SK-N-DZ (cell line): ENCODE results near the gene SEMA3F.

Experiments used
- DNase-seq: peaks from one replicate; pipeline ENCODE4 v3.0.0-alpha.2; 2015; ENCODE audit warnings: low spot score

SEMA3F gene

DNA sequence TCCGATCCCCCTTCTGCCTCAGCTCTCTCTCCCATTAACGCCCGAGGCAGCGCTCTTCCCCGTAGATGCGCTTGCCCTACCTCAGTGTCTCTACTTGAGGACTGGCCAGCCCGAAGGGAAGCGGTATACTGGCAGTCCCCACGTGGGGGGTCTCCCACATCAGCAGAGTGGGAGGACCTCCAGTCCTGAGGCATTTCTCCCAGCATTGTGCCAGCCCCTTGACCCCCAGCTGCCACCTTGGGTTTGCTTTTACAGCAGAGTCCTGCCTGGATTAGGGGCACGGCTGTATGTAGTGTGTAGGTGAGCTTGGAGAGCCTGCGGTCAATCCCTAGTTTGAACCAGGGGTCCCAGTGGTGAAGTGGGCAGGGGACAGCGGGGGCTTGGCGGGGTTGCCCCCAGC lies 767 bp downstream of the SEMA3F start:
- DNase-seq: peak; percentile 29

DNA sequence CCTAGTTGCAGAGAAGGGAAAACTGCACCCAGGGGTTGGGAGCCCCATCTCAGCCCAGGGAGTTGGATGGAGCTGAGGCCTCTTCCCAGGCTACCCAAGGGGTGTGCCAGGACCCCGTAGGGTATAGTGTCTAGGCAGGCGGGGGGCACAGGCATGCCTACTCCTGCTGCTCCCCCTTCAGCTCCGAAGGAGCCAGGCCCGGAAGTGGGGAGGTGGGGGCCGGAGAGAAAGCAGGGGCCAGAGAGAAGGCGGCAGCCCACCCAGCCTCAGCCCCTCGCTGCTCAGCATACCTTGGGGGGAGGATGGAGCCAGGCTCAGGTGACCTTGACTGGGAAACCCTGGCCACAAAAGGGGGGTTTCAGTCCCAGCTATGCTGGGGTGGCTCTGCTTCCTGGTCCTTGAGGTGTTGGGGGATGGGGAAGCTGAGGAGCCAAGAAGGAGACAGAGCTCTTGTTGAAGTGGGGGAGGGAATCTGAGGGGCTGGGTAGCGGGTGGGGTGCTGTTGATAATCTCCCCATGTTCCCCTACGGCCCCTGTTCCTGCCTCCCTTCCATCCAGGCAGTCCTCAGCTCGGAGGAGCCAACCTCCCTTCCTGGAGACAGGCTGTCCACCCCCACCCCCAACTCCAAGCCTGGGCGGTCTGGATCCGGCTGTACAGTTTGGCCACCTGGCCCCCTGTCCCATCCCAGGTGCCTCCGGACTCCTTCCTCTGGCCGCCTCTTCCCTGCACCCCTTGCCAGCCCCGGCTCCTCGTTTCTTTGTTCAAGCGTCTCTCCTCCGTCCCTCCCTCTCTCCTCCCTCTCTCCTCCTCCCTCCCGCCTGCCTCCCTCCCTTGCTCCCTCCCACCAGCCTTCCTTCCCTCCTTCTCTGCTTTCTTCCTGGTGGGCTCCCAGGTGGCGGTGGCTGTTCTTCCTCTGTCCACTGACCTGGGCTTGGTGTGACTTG lies 1.7 kb downstream of the SEMA3F start:
- peak; percentile 23 for DNase-seq

DNA sequence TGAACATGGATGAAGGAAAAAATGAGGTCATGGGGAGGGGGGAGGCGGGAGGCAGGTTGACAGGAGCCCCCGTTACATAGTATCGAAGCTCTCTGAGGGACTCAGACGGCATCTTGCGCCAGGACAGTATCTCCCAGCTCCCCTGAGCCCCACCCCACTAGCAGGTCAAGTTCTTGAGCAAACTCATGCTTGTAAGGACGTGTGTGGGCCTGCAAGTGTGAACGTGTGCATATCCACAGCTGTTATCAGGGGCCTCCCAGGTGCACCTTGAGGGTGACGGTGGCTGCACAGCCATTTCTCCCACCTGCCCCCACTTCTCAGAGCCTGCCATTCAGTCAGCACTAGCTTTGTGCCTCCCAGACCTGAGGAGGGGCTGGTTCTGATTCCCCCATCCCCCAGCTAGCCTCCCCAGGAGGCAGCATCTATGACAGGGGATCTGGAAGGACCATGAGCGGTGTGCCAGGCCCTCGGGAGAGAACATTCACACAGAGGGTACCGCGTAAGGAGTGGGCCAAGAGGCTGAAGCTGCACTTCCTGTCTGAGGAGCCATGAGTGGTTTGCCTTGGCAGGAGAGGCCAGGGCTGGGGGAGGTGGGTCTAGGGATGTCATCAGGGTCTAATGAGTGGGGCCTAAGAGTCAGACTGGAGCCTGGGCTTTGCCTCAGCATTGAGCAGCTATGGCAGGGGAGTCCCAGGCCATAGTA lies 2.9 kb downstream of the SEMA3F start:
- no peak for DNase-seq

DNA sequence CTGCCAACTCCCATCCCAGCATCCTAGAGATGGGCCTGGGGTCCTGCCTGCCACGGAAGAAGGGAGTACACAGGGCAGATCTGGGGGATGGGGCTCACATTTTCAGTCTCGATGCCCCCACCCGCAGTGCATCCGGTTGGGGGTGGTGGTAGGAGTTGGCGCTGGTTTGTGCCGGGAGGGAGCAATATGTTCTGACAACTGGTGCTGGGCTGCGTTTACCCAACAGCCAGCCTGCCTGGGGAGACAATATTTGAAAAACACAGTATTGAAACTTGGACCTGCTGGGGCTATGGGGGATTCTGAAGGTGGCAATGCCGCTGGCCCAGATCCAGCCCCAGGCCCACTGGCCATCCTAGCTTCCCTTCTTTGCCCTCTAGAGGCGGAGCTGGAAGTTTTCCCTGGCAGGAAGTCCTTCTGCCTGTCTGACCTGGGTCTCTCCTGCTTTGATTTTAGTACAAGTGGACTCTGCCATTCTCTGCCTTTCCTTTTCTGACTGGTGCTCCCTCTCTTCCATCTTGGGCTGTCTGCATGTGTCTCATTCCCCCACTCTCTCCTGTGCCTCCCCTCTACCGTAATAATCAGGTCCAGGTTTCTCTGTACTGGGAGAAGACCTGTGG lies 3.5 kb downstream of the SEMA3F start:
- DNase-seq: no peak

DNA sequence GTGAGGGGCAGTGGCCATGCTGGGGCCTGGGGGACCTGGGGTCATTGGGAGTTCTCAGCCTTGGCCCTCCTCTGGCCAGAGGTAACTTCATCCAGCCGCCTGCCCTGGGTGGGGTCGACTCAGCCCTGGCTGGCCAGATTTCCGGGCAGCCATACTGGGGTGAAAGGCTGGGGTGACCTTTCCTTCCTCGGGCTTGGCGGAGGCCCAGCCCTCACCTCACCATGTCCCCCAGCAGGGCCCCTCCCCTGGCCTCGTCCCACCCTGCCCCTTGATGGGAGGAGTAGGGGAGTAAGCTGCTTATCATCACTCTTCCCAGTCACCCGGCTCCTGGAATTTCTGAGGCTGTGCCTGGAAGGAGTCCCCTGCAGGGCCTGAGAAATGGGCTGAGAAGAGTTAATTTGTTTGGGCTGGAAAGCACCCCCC lies 5.4 kb downstream of the SEMA3F start:
- no peak for DNase-seq

DNA sequence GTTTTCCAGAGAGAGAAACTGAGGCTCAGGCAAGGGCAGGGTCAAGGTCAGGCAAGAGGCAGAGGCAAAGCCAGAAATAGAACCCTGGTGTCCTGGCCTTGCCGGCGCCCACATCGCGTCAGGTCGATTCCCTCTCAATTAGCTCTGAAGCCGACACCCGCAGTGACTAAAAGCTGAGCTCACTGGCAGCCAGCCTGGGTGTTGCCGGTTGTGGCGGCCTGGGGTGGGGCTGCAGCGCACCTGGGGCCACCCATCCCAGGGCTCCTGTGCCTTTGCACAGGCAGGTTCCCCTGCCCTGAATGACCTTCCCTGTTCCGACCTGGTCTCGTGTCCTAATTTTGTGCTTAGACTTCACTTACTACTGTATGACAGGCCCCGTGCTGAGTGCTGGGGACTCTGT lies 6.2 kb downstream of the SEMA3F start:
- no peak for DNase-seq

DNA sequence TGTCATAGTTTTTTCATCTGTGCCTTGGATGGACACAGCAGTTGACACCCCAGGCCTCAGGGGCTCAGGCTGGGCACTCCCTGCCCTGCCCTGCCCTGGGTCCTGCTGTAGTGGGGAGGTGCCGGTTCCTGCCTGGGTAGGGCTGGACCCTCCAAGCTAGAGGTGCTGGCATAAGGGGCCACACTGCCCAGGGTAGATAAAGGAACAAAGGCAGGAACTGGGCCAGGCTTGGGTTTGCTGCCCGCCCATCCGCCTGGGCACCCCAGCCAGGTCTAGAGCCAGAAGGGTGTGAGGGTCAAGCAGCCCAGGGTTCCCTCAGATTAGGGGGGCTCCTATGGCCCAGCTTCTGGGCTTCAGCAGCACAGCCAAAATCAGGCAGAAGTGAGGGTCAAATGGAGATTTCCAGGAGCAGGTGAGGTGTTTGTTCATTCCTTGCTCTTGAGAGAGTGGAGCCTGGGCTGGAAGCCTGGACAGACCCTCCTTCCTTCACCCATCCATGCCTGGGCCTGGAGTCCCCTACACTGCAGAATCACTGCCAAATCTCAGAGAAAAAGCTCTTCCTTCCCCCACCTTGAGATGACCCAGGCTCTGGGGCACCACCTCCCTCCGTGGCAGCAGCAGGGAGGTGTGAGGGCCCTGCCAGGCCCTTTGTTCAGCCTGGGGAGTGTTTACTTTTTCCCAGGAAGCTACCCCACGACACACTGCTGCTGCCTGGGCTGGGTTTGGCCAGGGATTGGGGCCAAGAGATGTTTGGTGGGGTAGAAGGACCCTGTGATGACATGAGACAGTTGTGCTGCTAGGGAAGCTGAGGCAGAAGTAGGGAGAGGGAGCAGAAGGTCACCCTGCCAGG lies 7.1 kb downstream of the SEMA3F start:
- no peak for DNase-seq

DNA sequence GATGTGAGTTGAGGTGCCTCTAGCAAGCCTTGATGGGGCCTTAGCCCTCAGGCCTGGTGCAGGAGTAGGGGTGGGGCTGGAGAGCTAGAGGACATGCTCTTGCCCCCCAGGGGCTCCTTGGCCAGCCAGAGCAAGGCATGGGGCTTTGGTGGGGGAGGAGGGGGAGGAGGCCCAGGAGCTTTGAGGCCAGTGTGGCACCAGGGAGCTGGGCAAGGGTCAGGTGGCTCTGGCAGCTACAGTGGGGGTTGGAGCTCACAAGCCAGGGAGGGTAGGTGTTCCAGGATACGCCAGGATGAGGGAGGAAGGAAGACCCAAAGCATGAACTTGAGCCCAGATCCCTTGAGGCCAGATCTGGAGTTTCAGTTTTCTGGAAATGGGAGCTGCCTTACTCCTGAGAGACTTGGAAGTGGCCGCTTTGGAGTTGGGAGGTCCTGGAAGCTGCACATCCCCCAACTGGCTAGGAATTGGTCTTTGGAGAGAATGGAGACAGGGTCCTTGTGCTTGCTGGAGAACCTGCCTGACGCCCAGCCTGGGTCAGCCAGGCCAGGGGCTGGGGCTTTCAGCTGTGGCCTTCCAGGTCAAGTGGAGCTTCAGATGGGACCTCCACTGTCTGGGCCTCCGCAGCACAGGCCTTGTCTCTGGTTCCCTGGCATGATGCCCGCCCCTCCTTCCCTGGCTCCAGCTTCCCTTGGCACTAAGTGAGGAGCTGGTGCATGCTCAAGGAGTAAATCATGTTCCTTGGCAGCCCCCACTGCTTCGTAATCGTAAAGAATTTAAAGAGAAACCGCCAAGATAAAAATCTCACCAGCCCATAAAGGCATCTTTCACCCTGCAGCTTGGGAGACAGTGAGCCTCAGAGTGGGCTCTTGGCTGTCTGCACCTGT lies 8.7 kb downstream of the SEMA3F start:
- DNase-seq: no peak

DNA sequence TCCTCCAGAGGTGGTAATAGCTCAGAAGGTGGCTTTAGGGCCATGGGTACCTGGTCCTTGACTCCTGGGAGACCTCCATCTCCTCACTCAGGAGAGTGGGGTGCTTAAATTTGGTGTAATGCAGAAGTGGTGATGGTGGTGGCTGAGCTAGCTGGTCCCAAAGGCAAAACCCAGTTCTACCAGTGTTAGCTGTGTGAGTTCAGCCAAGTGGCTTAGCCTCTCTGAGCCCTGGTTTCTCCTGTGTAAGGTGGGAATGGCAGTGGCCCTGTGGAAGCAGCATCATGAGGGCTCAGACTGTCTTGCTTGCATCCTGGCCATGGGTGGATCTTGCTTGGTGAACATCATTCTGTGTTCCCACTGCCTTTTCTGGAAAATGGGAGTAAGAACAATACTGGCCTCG lies 9.4 kb downstream of the SEMA3F start:
- DNase-seq: no peak

DNA sequence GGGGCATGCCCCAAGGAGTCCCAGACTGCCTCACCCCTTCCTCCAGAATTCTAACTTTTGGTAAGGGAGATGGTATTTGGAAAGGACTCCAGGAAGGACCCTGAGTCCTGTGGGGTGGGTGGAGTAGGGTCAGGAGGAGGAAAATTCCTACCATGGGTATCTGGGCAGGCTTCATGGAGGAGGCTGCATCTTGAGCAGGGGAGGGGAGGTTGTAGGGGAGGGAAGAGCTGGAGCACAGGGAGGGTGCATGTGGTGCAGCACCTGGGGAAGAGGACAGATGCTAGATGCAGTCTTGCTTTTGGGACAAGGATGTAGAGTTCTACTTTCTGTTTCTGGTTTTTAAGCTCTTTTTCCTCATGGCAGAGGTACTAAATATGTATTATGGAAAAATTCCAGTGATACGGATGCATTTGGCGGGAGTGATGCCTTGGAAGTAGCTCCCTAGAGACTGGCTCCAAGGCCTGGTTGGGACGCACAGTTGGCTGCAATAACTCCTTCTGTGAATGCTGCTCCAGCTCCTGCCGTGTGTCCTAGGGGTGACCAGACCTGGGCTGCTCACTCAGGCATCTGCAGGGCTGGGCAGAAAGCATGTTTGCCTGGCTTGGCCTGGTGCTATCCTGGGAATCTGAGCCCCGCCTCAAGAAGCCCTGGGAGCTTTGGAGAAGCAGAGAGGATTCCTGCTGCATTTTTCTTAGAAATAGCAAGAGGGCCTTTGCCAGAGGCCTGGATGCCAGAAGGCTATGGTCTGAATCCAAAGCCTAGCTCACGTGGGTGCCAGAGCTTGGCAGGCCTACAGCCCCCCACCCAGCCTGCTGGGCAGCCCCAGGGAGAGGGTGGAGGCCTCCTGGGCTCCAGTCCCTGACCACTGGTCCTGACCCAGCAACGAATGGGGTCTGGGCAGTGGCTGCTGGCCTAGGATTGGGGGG lies 10.1 kb downstream of the SEMA3F start:
- no peak for DNase-seq

DNA sequence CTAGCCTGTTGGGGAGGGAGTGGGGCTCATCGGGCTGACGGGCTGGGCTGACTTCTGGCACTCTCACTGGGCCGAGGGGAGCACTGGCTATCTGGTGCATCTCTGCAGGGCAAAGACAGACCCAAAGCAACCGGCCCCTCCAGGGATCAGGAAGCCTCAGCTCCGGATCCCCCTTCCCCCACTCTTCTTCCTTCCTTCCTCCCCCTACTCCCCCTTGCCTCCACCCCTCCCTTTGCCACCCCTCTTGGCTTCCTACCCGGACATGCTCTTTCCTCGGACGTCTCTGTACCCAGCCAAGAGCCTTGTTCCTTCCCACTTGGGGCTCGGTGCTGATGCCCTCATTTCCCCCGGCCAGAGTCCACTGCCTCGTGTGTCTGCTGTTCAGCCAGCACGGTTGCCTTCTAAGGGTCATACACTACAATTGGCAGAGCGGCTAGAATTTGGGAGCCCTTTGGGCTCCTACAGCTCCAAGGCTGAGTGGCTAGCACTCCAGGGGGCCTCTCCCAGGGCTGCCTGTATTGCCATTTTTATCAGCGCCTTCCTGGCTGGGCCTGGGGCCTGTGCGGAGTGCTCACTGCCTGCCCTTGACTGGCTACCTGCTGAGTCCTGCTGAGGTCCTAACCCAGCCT lies 10.9 kb downstream of the SEMA3F start:
- DNase-seq: no peak

DNA sequence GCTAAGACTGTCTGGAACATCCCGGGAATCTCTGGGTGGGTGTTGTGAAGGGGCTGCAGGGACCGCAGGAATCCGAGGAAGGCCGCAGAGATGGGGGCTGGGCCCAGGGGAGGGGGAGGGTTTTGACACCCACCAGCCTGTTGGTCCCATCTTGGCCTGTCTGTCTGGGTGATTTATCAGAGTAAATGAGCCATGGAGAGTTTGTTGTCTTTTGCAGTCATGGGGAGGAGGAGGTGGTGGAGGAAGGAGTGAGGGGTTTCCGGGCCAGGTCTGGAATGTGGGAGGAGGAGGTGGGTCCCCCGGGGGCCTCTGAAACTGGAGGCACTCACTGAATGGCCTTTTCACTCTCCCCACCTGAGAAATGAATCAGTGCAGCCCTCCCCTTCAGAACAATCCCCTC lies 11.5 kb downstream of the SEMA3F start:
- no peak for DNase-seq

DNA sequence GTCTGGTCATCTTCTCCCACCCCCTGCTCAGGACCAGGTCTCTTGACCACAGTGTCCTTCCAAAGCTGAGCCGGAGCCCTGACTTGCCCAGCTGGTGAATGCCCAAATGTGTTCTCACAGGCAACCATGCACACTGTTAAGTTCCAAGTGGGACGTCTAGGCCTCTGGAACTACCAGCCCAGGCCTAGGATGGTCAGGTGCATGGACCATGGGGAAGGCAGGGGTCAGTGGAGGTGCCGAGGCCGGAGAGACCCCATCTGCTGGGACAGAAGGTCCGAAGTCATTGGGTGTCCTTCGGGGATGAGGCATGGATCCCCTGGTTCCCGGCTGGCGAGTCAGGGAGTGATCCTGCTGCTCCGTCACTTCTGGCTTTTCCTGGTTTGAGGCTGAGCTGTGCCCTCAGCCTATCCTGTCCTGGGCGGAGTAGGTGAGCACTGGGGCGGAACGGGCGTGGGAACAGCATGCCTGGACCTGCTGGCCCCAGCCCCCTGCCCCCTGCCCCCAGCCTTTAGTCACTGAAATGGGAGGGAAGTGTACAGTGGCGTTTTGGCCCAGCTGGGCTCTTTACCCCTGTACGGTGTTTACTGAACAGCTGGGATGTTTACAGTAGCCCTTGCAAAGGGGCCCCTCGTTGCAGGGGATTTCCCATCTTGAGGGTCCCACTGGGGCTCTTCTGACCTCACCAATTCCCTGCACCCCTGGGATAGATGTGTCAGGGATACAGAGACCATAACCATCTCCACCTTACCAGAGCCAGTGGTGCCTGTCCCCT lies 12.1 kb downstream of the SEMA3F start:
- no peak for DNase-seq

DNA sequence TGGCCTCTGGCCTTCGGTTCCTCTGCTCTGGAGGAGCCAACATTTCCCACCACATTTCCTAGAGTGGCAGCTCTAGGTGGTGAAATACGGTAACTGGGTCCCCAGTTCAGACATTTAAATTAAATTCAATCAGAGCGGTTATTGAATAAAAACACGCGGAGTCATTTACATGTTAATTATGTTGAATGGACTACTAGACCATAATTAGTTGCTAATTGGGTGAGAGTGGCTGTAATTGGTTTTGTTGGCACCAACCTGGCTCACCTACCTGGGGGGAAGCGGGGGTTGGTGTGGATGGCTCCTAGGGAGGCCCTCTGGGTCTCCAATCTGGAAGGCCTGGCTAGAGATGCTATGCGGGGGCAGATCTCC lies 12.7 kb downstream of the SEMA3F start:
- DNase-seq: no peak

DNA sequence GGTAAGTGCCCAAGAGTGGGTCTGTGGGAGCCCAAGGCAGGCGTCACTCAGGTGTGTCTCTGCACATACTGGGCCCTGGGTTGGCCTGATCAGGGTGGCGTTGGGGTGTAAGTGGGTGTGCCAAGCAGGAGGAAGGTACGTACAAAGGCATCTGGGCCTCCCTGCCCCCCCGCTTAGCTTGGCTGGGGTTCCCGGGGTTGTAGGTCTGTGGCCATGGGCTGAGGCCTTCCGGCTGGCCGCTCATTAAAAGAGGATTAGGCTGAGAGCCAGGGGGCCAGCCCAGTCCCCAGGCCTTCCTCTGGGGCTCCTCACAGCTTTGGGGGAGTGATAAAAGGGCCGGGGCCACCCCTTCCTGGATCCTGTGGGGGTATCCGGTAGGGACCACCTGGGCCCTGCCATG lies 13.3 kb downstream of the SEMA3F start:
- no peak for DNase-seq

DNA sequence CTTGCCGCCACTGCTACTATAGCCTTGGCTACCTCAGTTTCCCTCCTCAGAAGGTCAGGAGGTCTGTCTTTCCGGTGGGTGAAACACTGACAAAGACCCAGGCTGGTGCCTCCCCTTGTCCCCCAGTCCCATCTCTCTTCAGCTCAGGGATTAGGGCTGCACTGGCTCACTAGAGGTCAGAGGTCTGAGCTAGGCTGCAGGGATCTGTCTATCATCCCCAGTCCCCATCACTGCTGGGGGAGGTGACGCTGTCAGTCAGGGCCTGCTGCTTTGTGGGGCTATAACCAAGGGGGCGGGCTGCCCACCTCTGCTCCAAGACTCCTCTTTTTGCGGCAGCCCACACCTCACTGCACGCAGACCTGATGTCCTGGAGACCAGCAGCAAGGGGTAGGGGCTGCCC lies 13.7 kb downstream of the SEMA3F start:
- DNase-seq: no peak

DNA sequence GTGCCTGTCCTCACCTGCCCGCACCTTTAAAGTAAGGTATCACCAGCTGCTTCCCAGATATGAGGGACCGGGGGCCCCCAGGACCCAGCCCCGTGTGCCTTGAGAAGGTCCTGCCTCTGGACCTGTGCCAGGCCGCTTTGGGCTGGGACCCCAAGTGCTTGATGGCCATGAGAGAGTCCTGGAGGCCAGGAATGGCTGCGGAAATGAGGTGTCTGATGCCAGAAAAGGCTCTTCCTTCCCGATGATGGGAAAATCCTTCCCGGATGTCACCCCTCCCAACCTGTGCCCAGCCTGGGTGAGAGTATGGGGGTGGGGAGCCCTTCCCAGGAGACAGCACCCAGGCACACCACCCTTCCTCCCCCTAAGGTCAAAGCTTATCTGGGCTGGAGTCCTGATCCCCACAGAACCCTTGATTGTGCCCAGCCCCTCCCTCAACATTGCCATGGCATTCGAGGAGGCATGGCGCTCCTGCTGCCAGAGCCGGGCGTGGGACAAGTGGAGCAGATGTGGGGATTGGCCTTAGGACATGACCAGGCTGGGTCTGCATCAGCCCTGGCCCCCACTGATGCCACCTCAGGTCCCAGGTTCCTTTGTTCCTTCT lies 14.2 kb downstream of the SEMA3F start:
- no peak for DNase-seq

DNA sequence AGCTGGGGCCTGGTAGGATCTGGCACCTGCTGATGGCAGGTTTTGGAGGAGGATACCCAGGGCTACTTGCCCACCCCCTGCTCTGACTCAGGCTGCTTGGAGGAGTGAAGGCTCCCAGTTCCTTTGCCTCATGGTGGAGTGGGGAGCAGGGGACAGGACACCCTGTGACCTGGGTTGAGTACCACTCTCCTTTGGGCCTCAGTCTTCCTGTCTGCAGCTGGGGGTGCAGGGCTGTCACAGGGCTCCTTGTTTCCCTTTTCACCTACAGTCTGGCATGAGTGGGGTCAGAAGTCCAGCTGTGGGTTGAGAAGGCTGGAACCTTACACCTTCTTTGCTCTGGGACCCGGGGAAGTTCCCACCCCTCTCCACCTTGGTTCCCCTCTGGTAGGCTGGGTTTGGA lies 14.7 kb downstream of the SEMA3F start:
- no peak for DNase-seq
